Fibroblast of skin of right biceps (primary cell): ENCODE results near the gene SPNS1.
"Not testable (repeated sequence)": the region's sequence is repeated elsewhere in the genome, so short reads cannot be mapped to it uniquely, and the experiment has no call there.

Experiments
- DNase-seq: peaks from one replicate; pipeline ENCODE4 v3.0.0-alpha.2; 2013

Gene SPNS1

GRCh38 chr16:28958216-28958615 is 16.4 kb upstream of the SPNS1 start:
- no peak for DNase-seq

DNA sequence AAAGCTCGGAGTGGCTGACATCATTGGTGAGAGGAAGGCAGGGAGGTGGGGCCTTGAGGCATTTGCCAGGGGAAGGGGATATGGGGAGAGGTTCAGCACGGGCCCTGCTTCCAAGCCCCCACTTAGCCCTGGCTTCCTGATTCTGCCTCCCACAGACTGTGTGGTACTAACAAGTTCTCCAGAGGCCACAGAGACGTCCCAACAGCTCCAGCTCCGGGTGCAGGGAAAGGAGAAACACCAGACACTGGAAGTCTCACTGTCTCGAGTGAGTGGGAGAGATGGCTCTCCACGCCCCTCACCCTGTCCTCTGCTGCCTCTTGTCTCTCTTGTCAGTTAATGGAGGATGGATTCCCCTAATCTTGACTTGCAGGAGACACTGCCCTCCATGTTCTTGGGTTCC is 15.7 kb upstream of the SPNS1 start:
- DNase-seq, result no peak

DNA sequence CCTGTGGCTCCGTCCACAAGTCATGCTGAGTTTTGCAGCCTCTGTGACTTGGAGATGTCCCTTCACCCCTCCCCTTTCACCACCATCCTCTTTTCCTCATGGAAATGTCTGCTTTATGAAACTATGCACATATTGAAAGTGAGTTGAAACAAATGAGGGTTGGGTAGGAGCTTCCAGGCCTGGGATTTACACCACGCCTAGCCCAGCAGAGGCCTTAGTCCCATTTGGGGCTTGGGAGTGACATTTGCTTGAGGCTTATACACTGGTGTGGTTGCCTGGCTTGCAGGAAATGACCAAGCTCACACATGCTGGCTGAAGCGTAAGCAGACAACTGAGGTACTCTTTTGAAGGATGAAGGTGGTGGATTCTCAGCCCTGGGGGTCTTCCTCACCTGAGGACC is 10.5 kb upstream of the SPNS1 start:
- no peak for DNase-seq

DNA sequence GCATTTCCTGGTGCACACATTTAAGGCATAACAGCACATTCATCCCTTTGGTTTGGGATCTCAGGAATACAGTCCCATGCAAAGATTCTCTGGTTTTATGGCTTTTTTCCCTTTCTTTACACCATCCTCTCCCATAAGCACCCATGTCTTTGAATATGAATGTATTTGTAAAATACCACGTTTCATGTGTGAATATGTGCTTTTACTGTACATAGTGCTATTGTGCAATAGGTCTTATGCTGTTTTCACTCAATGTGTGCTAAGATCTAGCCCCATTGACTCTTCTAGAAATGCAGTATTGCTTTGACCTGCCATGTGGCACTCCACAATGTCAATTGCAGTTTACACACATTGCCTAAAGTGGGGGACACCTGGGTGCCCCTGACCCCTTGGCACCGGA is 10.1 kb upstream of the SPNS1 start:
- DNase-seq, result no peak

DNA sequence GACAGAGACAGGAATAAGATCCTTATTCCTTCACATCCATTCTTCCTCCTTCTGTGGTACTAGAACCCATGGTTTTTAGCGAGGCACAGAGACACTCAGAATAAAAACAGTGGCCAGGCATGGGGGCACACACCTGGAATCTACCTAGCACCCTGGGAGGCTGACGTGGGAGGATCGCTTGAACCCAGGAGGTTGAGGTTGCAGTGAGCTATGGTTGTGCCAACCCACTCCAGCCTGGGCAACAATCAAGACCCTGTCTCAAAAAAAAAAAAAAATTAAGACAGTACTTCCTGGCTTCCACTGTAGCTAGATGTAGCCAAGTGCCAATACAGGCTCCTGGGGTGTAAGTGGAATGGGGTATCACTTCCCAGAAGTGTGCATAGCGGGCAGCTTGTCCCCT is 7.4 kb upstream of the SPNS1 start:
- no peak for DNase-seq

GRCh38 chr16:28969696-28970095 is 4.9 kb upstream of the SPNS1 start:
- not testable (repeated sequence) for DNase-seq

- DNase-seq, result peak; percentile 74
Measured at GRCh38 chr16:28974007-28974436, 556 bp upstream of the SPNS1 start.

- DNase-seq, result no peak
Measured at GRCh38 chr16:28975158-28975599, 601 bp downstream of the SPNS1 start.

GRCh38 chr16:28977703-28978662 is 3.4 kb downstream of the SPNS1 start:
- no peak for DNase-seq

GRCh38 chr16:28980330-28980729 is 5.8 kb downstream of the SPNS1 start:
- not testable (repeated sequence) for DNase-seq

DNA sequence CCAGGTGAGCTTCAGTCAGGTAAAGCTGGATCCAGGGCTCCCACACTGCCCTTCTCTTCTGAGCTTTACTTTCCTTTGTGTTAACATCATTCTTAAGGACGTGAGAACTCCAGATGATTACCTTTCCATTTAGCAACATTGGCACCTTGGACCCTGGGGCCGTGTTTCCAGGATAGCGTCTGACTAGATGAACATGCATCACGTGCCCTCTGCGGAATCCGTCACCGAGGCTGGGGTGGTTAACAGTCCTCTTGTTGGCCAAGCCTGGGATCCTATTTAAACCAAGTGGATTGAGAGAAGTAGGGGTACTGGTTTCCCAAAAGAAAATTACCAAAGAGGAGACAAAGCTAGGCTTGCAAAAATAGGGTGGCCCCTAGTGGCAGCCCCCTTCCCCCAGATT is 6.4 kb downstream of the SPNS1 start:
- no peak for DNase-seq

DNA sequence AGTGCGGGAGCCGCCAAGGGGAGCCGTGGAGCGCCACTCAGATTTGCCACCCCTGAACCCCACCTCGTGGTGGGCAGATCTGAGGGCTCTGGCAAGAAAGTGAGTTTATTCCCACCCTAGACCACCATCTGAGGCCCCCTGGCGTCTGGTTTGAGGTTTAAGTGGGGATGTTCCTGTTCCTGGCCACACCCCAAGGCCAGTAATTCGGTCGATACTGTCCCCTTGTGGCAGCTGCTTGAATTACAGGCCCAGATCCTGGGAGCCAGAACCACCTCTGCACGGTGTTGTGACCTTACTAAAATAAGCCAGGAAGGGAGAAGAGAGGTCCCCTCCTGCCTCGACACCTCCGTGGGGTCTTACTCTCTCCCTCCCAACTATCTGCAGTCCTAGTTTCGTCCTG is 6.9 kb downstream of the SPNS1 start:
- no peak for DNase-seq

DNA sequence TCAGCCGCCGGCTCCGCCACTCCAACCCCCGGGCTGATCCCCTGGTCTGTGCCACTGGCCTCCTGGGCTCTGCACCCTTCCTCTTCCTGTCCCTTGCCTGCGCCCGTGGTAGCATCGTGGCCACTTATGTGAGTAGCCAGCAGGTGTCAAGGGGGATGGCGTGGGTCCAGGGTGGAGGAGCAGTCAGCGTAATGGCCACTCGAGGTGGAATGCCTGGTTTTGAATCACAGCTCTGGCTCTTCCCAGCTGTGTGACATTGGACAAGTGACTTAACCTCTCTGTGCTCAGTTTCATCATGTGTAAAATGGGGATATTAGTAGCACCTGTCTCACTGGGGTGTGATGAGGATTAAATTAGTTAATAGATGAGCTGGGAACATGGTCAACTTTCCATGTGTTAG is 7.8 kb downstream of the SPNS1 start:
- no peak for DNase-seq

- no peak for DNase-seq
Measured at GRCh38 chr16:28982949-28983348, 8.4 kb downstream of the SPNS1 start.

DNA sequence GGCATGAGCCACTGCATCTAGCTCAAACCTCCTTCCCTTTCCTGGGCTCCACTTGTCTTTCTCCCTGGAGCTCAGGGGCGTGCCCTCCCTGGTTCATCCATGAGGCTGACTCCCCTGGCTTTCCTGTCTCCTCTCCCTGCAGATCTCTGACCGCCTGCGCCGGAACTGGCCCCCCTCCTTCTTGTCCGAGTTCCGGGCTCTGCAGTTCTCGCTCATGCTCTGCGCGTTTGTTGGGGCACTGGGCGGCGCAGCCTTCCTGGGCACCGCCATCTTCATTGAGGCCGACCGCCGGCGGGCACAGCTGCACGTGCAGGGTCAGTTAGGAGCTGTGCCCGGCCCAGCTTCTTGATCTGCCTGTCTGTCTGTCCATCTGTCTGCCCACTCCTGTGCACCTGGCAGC is 9.1 kb downstream of the SPNS1 start:
- no peak for DNase-seq

- no peak for DNase-seq
Measured at GRCh38 chr16:28984091-28984490, 9.5 kb downstream of the SPNS1 start.

GRCh38 chr16:28984619-28985135 is 10.1 kb downstream of the SPNS1 start, which contains the start of gene LAT:
LAT (plus strand) TSS chr16:28985052; CDS start chr16:28985418, 366 bp downstream.
- no peak for DNase-seq

GRCh38 chr16:28985211-28986041 is 10.8 kb downstream of the SPNS1 start:
- DNase-seq, result no peak

DNA sequence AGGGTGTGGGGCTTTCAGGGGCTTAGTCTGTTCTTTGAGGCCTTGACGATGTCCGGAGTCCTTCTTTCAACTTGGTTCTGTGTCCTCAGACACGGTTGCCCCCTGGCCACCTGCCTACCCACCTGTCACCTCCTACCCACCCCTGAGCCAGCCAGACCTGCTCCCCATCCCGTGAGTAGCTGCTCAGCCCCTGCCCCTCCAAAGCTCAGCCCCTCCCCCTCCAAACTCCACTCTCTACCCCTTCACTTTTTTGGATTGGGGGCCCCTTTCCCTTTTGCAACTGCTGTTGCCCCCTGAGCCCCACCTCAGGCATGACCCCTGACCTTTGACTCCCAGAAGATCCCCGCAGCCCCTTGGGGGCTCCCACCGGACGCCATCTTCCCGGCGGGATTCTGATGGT is 11.5 kb downstream of the SPNS1 start:
- DNase-seq, result no peak

GRCh38 chr16:28986492-28986891 is 11.9 kb downstream of the SPNS1 start:
- DNase-seq, result no peak

DNA sequence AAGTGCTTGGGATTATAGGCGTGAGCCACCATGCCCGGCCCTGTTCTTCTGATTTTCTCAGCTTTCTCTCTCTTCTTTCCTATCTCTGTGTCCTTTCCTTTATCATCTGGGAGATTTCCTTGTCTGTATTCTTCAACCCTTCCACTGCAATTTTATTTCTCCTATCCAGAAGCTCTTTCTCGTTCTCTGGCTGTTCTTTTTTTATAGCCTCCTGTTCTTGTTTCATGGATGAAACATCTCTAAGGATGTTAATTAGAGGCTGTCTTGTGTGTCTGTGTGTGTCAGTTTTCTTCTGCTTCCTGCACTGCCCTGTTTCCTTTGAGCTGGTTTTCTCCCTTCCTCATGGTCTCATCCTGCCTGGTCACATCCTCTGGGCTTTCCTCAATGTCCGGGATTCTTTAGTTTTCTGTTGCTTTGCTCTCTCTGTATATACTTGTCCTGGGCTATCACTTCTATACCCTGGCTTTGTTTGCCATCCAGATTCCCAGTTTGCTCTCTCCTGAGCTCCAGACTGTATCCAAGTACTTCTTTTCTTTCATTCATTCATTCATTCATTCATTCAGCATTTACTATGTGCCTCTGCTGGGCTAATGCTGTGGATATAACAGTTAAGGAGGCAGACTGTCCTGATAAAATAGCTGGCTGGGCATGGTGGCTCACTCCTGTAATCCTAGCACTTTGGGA is 12.7 kb downstream of the SPNS1 start:
- DNase-seq, result no peak

GRCh38 chr16:28989363-28989762 is 14.8 kb downstream of the SPNS1 start:
- no peak for DNase-seq
